ENCODE data around the gene KCNJ1. TPM values are rescaled to one million over a fixed set of nuclear protein-coding genes. Genes with fewer than 3 reads are reported as not detected.

Gene KCNJ1
- total RNA-seq, 1 donor from 2014 or later, result not detected

- Mint-ChIP-seq H3K27me3 (ENCODE audit: low read depth) (peaks cover 7% of the 10 kb centered on the region), H3K4me3 (no peak overlapping the region), H3K9me3 (no peaks in the 10 kb centered on the region), H3K27ac (no peak overlapping the region), H3K36me3 (no peaks in the 10 kb centered on the region), H3K4me1 (no peaks in the 10 kb centered on the region)
- TF ChIP-seq, protein P1, sequence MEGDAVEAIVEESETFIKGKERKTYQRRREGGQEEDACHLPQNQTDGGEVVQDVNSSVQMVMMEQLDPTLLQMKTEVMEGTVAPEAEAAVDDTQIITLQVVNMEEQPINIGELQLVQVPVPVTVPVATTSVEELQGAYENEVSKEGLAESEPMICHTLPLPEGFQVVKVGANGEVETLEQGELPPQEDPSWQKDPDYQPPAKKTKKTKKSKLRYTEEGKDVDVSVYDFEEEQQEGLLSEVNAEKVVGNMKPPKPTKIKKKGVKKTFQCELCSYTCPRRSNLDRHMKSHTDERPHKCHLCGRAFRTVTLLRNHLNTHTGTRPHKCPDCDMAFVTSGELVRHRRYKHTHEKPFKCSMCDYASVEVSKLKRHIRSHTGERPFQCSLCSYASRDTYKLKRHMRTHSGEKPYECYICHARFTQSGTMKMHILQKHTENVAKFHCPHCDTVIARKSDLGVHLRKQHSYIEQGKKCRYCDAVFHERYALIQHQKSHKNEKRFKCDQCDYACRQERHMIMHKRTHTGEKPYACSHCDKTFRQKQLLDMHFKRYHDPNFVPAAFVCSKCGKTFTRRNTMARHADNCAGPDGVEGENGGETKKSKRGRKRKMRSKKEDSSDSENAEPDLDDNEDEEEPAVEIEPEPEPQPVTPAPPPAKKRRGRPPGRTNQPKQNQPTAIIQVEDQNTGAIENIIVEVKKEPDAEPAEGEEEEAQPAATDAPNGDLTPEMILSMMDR (IDR thresholded peaks at IDR 0.05; ENCODE audit: unreplicated experiment), result no peak
- DNase-seq (ENCODE audit: low spot score in 2 of 2, unreplicated experiment in 2 of 2), result no peak
These were observed 38.7 kb downstream of the KCNJ1 start for GRCh38 chr11:128828350-128828749.

- H3K4me3 Mint-ChIP-seq, result no peak overlapping the region
- no peak overlapping the region for H3K27ac Mint-ChIP-seq
These were observed 39.8 kb downstream of the KCNJ1 start for GRCh38 chr11:128827191-128827893.

DNA sequence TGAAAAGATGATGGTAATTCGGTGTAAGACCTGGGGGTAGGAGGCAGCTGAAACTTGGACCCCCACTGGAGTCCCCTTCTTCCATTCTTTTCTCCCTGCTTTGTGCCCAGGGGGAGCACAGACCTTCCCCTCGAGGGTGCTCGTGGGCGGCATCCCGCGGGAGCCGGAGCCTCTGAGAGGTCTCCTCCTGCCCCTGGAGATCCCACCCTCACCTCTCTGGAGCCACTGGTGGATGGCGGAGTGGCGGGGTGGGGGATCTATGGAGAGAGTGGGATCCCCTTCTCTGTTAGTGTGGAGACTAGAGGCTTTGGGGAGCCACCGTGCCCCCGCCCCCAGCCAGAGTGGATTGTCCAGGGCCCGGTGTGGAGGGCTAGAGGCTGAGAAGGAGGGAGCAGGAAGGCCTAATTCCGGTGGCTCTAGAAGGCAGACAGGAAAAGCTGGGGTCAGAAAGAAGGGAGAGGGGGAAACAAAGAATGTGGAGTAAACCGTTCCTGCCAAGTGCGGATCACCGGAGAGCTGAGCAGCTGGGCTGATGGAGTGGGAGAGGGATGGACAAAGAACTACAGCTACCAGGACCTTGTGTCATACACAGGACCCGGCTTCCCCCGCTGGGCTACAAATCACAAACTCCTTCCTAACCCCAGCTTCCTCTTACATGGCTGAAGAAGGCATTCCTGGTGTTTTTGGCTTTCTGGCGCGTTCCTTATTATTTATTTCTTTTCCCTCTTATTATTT lies 41.9 kb downstream of the KCNJ1 start:
- Mint-ChIP-seq H3K9me3 (no peaks in the 10 kb centered on the region), H3K4me1 (peaks cover 4% of the 10 kb centered on the region), H3K27me3 (ENCODE audit: low read depth) (no peaks in the 10 kb centered on the region), H3K4me3 (no peak overlapping the region), H3K27ac (no peak overlapping the region), H3K36me3 (no peaks in the 10 kb centered on the region)
- DNase-seq (ENCODE audit: low spot score in 2 of 2, unreplicated experiment in 2 of 2), result no peak
- TF ChIP-seq, protein P1 (IDR thresholded peaks at IDR 0.05; ENCODE audit: unreplicated experiment), result no peak

More at GRCh38 chr11:128827191-128827893, 39.8 kb downstream of the KCNJ1 start:
- Mint-ChIP-seq H3K4me1 (no peaks in the 10 kb centered on the region), H3K27me3 (ENCODE audit: low read depth) (no peaks in the 10 kb centered on the region), H3K36me3 (no peaks in the 10 kb centered on the region), H3K9me3 (no peaks in the 10 kb centered on the region)
- no peak for DNase-seq (ENCODE audit: low spot score in 2 of 2, unreplicated experiment in 2 of 2)
- TF ChIP-seq, protein P1 (IDR thresholded peaks at IDR 0.05; ENCODE audit: unreplicated experiment), result no peak

GRCh38 chr11:128824191-128825049 lies 42.7 kb downstream of the KCNJ1 start:
- TF ChIP-seq, protein P1 (IDR thresholded peaks at IDR 0.05; ENCODE audit: unreplicated experiment), result no peak
- no peak for DNase-seq (ENCODE audit: low spot score in 2 of 2, unreplicated experiment in 2 of 2)
- Mint-ChIP-seq H3K4me1 (peaks cover 4% of the 10 kb centered on the region), H3K36me3 (no peaks in the 10 kb centered on the region), H3K9me3 (no peaks in the 10 kb centered on the region), H3K4me3 (peak overlapping the region; percentile 31), H3K27me3 (ENCODE audit: low read depth) (peaks cover 1% of the 10 kb centered on the region), H3K27ac (no peak overlapping the region)

DNA sequence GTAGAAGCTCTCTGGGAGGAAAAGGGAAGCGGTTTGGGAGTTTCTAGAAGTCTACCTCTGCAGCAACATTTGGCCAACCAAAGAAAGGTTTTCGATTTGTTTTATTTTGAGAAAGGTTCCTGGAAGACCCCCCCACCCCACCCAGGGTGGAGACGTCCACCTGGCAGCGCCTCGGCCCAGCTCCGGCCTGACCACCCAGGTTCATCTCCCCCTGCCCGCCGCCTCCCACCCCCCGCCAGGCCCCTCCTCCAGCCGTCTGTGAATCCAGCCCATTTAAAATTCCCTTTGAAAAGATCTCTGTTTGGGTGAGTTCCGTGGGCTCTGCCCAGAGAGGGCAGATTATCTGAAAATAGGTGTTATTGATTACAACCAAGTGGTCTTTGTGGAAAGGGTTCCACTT lies 43.3 kb downstream of the KCNJ1 start:
- Mint-ChIP-seq H3K27me3 (ENCODE audit: low read depth) (peaks cover 4% of the 10 kb centered on the region), H3K36me3 (no peaks in the 10 kb centered on the region), H3K9me3 (no peaks in the 10 kb centered on the region), H3K4me1 (peaks cover 4% of the 10 kb centered on the region), H3K27ac (no peak overlapping the region), H3K4me3 (peak overlapping the region; percentile 31)
- no peak for DNase-seq (ENCODE audit: low spot score in 2 of 2, unreplicated experiment in 2 of 2)
- TF ChIP-seq, protein P1 (IDR thresholded peaks at IDR 0.05; ENCODE audit: unreplicated experiment), result no peak
